Frontal cortex (tissue), 4 donors: ENCODE data around the gene KIF12. TPM values are rescaled to one million over a fixed set of nuclear protein-coding genes. Genes with fewer than 3 reads are reported as not detected.
"Not testable (repeated sequence)": the region's sequence is repeated elsewhere in the genome, so short reads cannot be mapped to it uniquely, and the experiment has no call there.

Source experiments
- DNase-seq, 2 donors: peaks; one replicate each; pipeline ENCODE4 v3.0.0; 2012; ENCODE audit warnings: low spot score in 2 of 2
- FAIRE-seq: peaks from 2 replicates; lab custom pipeline; 2012; peaks lifted over from hg19 to GRCh38; lab: Jason Lieb, UNC
- total RNA-seq: library from RNA; depleted of rRNA; stranded (reverse); fragments of >200 nt; gene quantifications from one replicate; pipeline ENCODE4 v1.2.3, GENCODE V29; 2014
- donor health status: control.
- donor health status: control.
- donor health status: control.

Gene KIF12
- total RNA-seq, 1 donor from 2014 or later: 0.82 TPM

- FAIRE-seq (no peak), DNase-seq (no peak)
Observed at GRCh38 chr9:114088571-114089170, 10.4 kb downstream of the KIF12 start.

GRCh38 chr9:114087721-114088120 lies 11.4 kb downstream of the KIF12 start:
- DNase-seq: no peak
- FAIRE-seq: no peak

DNA sequence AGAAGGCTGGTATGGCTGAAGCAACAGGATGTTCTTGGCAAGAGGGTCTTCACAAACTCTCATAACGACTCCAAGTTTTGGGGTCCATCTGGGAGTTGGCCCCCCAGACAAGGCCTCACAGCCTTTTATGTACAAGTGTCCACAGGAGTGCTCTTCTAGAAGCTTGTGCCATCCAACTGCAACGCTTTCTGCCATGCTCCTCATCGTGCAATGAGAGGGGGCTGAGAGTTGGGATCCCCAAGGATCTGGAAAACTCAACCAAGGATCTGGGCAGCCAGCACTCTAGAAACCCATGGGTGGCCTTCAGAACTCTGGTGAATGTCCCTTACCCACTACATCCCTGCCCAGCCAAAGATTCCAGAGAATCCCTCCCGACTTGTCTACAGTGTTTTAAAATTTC lies 12.5 kb downstream of the KIF12 start:
- DNase-seq (no peak), FAIRE-seq (no peak)

- no peak for FAIRE-seq
- no peak for DNase-seq
Observed at GRCh38 chr9:114086009-114086408, 13.1 kb downstream of the KIF12 start.

- DNase-seq: no peak
- no peak for FAIRE-seq
Observed at GRCh38 chr9:114085387-114085789, 13.7 kb downstream of the KIF12 start.

- FAIRE-seq: no peak
- no peak for DNase-seq
Observed at GRCh38 chr9:114084282-114085073, 14.6 kb downstream of the KIF12 start.

DNA sequence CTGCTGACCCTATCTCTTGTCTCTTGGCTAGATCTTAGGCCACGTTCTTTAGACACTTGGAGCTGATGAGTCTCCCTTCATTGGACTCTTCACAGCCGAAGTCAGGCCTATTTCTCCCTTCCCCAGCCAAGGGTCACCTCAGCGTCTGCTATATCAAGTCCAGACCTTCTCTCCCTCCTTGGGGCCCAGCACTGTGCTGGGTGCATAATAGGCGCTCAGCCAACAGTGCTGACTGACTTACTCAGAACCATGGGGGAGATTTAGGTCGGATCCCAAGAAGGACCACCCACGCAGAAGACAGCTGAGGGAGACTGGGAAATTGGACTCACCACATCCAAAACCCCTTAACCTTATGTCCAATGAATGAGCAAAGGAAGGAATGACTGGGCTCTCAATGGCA lies 15.4 kb downstream of the KIF12 start:
- FAIRE-seq: no peak

DNA sequence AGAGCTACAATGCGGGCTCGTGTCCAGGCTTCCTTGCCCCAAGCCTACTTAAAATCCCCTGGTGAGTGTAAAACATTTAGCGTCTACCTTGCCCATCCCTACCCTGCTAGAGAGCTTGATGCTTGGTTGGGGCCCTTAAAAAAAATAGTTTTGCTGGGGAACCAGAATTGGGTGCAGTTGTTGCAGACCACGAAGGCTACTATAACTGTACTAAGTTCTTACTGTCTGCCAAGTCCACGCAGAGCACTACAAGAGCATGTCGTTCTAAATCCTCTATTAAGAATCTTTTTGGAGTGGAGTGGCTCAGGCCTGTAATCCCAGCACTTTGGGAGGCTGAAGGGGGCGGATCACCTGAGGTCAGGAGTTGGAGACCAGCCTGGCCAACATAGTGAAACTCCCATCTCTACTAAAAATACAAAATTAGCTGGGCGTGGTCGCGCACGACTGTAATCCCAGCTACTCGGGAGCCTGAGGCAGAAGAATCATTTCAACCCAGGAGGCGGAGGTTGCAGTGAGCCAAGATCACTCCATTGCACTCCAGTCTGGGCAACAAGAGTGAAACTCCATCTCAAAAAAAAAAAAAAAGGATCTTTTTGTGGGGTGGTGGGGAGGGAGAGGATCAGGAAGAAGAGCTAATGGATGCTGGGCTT lies 16.2 kb downstream of the KIF12 start:
- not testable (repeated sequence) for DNase-seq, FAIRE-seq

More for the DNA sequence above, 15.4 kb downstream of the KIF12 start:
- DNase-seq: no peak

- DNase-seq: peak; percentile 73 to 84
- FAIRE-seq: no peak
Observed at GRCh38 chr9:114082017-114082762, 16.9 kb downstream of the KIF12 start.

DNA sequence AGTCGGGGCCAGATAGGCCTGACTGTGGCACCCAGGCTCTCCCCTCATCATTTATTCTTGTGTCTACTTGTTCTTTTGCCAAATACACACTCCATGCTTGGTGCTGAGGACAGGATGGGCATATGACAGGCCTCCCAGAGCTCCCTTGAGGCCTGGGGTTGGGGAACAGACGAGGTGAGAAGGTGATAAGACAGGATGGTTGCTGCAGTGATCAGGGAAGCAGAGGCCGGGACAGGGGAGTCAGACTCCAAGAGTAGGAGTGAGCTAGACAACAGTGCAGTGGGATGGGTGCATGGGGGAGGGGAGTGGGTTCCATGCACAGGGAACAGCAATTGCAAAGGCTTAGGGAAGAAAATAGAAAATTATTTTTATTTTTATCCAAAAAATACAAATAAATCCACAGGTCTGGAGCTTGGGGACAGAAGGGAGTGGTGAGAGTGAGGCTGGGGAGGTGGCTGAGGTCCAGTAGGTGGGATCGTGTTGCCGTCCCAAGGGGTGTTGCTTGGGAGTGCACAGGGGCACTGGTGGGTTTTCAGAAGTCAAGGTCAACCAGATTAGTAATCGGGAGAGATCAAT lies 17.6 kb downstream of the KIF12 start:
- DNase-seq: no peak
- FAIRE-seq: no peak

DNA sequence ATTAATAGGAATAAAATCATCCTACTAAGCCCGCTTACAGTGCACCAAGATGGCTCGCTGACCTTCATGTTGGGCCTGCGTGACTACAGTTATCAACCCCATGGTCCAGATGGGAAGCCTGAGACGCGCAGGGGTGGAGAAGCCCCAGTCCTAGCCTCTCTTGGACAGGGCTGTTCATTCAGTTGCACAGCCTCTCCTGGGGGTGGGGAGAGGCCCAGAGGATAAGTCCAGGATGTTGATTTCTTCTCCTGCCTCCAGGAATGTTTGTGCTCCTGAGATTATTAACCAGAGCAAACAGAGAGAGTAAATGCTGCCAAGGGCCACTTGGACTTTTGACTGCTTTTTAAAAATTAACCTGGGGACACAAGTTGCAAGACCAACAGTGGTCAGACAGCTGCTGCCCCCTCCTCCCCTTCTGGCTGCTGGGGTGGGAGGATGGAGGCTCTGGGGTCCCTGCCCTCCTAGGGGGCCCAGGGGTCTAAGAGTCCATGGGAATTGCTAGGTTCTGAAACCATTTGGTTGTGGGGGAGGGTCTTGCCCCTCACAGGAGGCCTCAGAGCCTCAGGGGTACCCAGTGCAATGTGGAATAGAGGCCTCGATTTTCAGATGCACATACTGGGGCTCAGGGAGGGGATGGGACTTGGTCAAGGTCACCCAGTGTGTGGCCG lies 18.2 kb downstream of the KIF12 start:
- FAIRE-seq (no peak), DNase-seq (no peak)

GRCh38 chr9:114080195-114080772 lies 18.8 kb downstream of the KIF12 start:
- DNase-seq: no peak
- no peak for FAIRE-seq

- no peak for DNase-seq
- FAIRE-seq: no peak
Observed at GRCh38 chr9:114078781-114079156, 20.3 kb downstream of the KIF12 start.

DNA sequence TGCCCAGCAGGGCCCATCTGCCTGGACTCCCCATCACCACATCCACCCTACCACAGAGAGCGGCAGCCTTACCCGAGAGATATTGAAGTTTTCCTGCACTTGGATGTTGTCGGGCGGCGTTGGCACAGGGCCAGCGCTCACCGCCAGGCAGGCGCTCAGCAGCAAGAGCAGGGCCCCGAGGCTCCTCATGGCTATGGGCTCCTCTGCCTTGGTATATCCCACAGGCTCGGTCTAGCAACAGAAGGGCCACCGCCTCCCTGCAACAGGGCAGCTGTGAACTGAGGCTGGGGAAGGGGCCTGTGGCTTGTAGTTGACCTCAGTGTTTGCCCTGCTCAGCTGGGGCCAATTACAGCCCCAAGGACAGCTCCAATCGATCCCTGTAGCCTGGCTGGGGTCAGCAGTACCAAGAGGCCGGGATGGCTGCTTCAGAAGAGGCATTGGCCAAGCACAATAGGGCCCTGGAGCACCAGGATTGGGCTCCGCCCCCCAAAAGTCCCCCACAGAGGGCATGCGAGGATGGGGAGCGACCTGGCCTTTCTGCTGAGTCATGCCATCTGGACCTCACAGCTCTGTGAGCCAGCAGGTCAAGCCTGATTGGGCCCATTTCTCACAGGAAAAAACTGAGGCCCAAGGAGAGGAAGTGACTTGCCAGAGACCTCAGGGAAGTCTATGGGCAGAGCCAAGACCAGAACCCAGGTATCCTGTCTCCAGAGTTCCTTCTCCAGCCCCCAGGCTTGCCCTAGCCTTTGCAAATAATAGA lies 20.9 kb downstream of the KIF12 start, which contains the start of gene AMBP:
TSS of gene AMBP (minus strand) at position 280 of the 760 bp plus-strand sequence. CDS start at position 189, 91 bp downstream.
- FAIRE-seq: no peak
- no peak for DNase-seq

DNA sequence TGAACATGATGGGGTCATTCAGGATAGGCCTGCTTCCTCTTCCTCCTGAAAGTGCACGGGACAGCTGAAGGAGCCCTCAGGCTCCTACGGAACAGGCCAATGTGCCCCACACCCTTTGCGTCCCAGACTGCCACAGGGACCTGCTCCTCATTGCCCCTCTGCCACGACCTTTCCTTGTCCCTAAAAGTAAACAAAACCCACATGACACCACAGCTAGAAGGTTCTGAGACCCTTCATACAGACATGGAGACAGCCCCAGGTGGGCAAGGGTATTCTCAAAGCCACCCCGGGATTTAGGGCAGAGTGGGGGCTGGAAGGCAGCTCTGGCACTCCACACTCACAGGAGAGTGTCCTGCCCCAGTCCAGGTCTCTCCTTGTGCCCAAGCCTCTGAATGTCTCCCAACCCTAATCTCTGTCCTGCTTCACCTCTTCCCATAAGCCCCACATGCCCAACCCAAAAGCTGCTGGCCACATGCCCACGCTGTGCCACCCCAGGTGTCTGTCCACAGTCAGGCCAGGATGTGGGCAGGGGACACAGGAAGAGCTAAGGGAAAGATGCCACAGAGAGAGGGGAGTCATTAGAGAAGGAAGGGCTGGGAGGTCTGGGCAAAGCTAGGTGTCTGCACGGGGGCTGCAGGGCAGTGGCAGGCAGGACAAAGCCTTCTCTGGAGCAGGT lies 21.8 kb downstream of the KIF12 start:
- no peak for FAIRE-seq
- DNase-seq: no peak

DNA sequence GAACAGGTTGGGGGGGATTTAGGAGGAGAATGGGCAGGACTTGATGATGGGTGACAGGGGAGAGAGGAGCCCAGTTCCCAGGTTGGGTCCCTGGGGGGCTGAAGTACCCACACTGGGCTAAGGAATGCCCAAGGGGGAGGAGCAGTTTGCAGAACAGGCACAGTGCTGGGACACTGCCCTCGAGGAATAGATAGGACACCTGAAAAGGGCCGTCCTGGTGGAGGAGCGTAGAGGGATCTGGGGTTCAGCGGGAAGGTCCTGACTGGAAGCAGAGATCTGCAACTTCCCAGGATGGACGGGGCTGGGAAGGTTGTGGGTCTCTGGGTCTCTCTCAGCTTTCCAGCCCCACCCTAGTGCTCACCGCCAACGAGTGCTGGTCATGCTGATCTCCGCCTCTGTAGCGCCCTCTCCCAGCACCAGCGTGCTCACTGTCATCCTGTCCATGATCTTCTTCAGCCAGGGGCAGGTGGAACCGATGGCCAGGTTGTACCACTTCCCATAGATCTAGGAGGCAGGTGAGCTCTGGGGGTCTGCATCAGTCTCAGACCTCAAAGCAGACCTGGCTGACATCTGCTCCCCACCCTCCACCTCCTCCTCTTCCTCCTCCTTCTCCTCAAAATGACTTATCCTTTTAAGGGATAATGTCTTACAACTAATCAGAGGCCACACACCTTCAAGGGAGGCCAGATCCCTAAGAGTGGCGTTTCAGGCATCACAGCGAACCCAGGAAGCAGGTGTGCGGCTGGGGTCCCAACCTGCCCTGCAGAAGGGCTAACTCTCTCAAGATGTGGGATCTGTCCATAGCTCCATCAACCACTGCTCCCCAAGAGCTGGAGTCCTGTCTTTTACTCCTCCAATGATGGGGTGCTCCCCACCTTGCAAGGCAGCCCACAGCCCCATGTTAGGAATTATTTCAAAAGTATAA lies 22.6 kb downstream of the KIF12 start:
- DNase-seq (no peak), FAIRE-seq (no peak)

GRCh38 chr9:114075602-114076001 lies 23.5 kb downstream of the KIF12 start:
- DNase-seq (no peak), FAIRE-seq (no peak)
